HEK293 (cell line): Measurements from ENCODE around the gene KLF11.

Source experiments
- CTCF ChIP-seq: fragments of 450-650 bp; formaldehyde crosslinking; IDR thresholded peaks from 2 replicates; pipeline ENCODE4 v1.5.1; 2016; ENCODE audit warnings: missing biosample characterization, missing genetic modification characterization
- ZNF18 ChIP-seq: fragments of 450-650 bp; formaldehyde crosslinking; IDR thresholded peaks from 2 replicates; pipeline ENCODE4 v1.5.1; 2016; ENCODE audit warnings: missing biosample characterization, missing genetic modification characterization
- ZNF26 ChIP-seq: fragments of 450-650 bp; formaldehyde crosslinking; IDR thresholded peaks from 2 replicates; pipeline ENCODE4 v1.5.1; 2016; ENCODE audit warnings: missing biosample characterization, missing genetic modification characterization

GRCh38 chr2:10071595-10071994 lies 28.2 kb downstream of the KLF11 start:
- TF ChIP-seq ZNF18 (no peak), ZNF26 (tag by site-specific recombination) (no peak), CTCF (no peak)
